Hepatocyte (in vitro differentiated cells): ENCODE measurements around the gene CTNNA2.

Experiments used
- CTCF ChIP-seq: fragments of 200-600 bp; sonication (generic); IDR thresholded peaks from 2 replicates; pipeline ENCODE4 v1.5.1; 2016; ENCODE audit warnings: antibody characterized with exemption, mild to moderate bottlenecking; ENCODE audit not compliant: poor library complexity
- EZH2 ChIP-seq: fragments of 200-600 bp; sonication (generic); IDR thresholded peaks from 2 replicates; pipeline ENCODE4 v1.6.1; 2016; ENCODE audit warnings: antibody characterized with exemption, mild to moderate bottlenecking, borderline replicate concordance
- EZH2phosphoT487 ChIP-seq: fragments of 200-600 bp; sonication (generic); IDR thresholded peaks from one replicate; pipeline ENCODE4 v1.6.1; 2018; ENCODE audit warnings: antibody characterized with exemption, mild to moderate bottlenecking, low read depth, moderate library complexity; ENCODE audit not compliant: unreplicated experiment, severe bottlenecking

GRCh38 chr2:80438686-80439085, 925.8 kb downstream of the CTNNA2 start:
- no peak for TF ChIP-seq CTCF
- TF ChIP-seq EZH2 = no peak
- TF ChIP-seq EZH2phosphoT487 = no peak
